A673 (cell line): Measurements from ENCODE around the gene TMEM121. TPM values are rescaled to one million over a fixed set of nuclear protein-coding genes. Genes with fewer than 3 reads are reported as not detected.
"Not testable (repeated sequence)": the region's sequence is repeated elsewhere in the genome, so short reads cannot be mapped to it uniquely, and the experiment has no call there.

Source experiments
- BruUV-seq: library from RNA; stranded (reverse); fragments of 400-500 nt; replicated peaks from 2 replicates; lab custom pipeline; 2021; lab: Mats Ljungman, UMichigan
- CTCF ChIA-PET: fragments of 300-600 bp; sonication (Branson Sonifier 250); formaldehyde crosslinking; loops from one replicate; lab custom pipeline; 2022; ENCODE audit warnings: antibody characterized with exemption; lab: Charles Lee
- POLR2A ChIA-PET: fragments of 300-600 bp; sonication (Branson Sonifier 250); formaldehyde crosslinking; loops from one replicate; lab custom pipeline; 2022; ENCODE audit warnings: antibody characterized with exemption; ENCODE audit not compliant: low non-redundant PET; lab: Charles Lee
- DNase-seq: peaks from one replicate; pipeline ENCODE4 v3.0.0-alpha.2; 2015; ENCODE audit warnings: low spot score
- H3K27ac ChIP-seq: fragments of 200-600 bp; sonication (generic); 2 replicates; pipeline ENCODE4 v1.5.1; 2016; ENCODE audit warnings: mixed run types, low read depth, mild to moderate bottlenecking, mixed read lengths, antibody characterized with exemption, low read length; ENCODE audit not compliant: poor library complexity, severe bottlenecking
- H3K27me3 ChIP-seq: fragments of 200-600 bp; sonication (generic); replicated peaks from 2 replicates; pipeline ENCODE4 v1.6.1; 2017; ENCODE audit warnings: mixed run types, low read depth, mild to moderate bottlenecking, mixed read lengths, antibody characterized with exemption, low read length; ENCODE audit not compliant: insufficient read depth, poor library complexity
- H3K36me3 ChIP-seq: fragments of 200-600 bp; sonication (generic); 2 replicates; pipeline ENCODE4 v1.6.1; 2016; ENCODE audit warnings: mixed run types, mild to moderate bottlenecking, mixed read lengths, antibody characterized with exemption, low read length; ENCODE audit not compliant: insufficient read depth, poor library complexity, severe bottlenecking
- H3K4me1 ChIP-seq: fragments of 200-600 bp; sonication (generic); 2 replicates; pipeline ENCODE4 v1.6.1; 2017; ENCODE audit warnings: mixed run types, mild to moderate bottlenecking, mixed read lengths, antibody characterized with exemption, low read length; ENCODE audit not compliant: insufficient read depth, poor library complexity, severe bottlenecking
- H3K4me3 ChIP-seq: fragments of 200-600 bp; sonication (generic); 2 replicates; pipeline ENCODE4 v1.5.1; 2016; ENCODE audit warnings: low read depth, mixed run types, mild to moderate bottlenecking, mixed read lengths, low read length; ENCODE audit not compliant: poor library complexity, severe bottlenecking
- H3K9me3 ChIP-seq: fragments of 200-600 bp; sonication (generic); 2 replicates; pipeline ENCODE4 v1.6.1; 2016; ENCODE audit warnings: mixed run types, low read depth, mild to moderate bottlenecking, mixed read lengths, antibody characterized with exemption, low read length; ENCODE audit not compliant: poor library complexity, severe bottlenecking
- CTCF ChIP-seq: fragments of 300-800, 200-600 bp; sonication (generic); conservative IDR thresholded peaks from 2 replicates; pipeline ENCODE4 v1.5.1; 2017; ENCODE audit warnings: low read depth, mild to moderate bottlenecking, antibody characterized with exemption, low read length, moderate library complexity, mixed read lengths
- EZH2 ChIP-seq: fragments of 200-600 bp; sonication (generic); IDR thresholded peaks from 2 replicates; pipeline ENCODE4 v1.6.1; 2017; ENCODE audit warnings: borderline replicate concordance, low read depth, mild to moderate bottlenecking, mixed read lengths, antibody characterized with exemption, low read length; ENCODE audit not compliant: poor library complexity, severe bottlenecking
- intact Hi-C: fragments of 100-400 bp; cut with micrococcal nuclease; formaldehyde crosslinking; loops from one replicate; pipeline ENCODE4 v1.10.0; 2022; ENCODE audit not compliant: unreplicated experiment
- total RNA-seq: library from RNA; stranded (reverse); gene quantifications from 2 replicates; pipeline ENCODE4 v1.2.3, GENCODE V29; 2021

TMEM121 gene
- total RNA-seq, 1 experiment from 2014 or later, result 3.1 TPM

GRCh38 chr14:105547072-105547471 is 20.7 kb downstream of the TMEM121 start:
- H3K27ac ChIP-seq, H3K36me3 ChIP-seq, POLR2A ChIA-PET, H3K4me3 ChIP-seq, BruUV-seq, H3K27me3 ChIP-seq, H3K9me3 ChIP-seq, DNase-seq, H3K4me1 ChIP-seq, CTCF ChIA-PET: not testable (repeated sequence)
- intact Hi-C loops, result loop anchor here (10.0 kb wide), 2 partner anchors 398 to 468 kb away; no protein-coding TSS in a partner anchor

- no peak overlapping the region for H3K4me3 ChIP-seq
- no TSS peak for BruUV-seq
- TF ChIP-seq EZH2, result no peak
- TF ChIP-seq CTCF, result no peak
- H3K27me3 ChIP-seq, result no peaks in the 10 kb centered on the region
- H3K36me3 ChIP-seq, result no peaks in the 10 kb centered on the region
- peaks cover 5% of the 10 kb centered on the region for H3K9me3 ChIP-seq
- DNase-seq, result no peak
- ChIA-PET POLR2A (no interaction called here), CTCF (no interaction called here)
- no peak overlapping the region for H3K27ac ChIP-seq
- intact Hi-C loops, result loop anchor here (10.0 kb wide), 2 partner anchors 397 to 467 kb away; no protein-coding TSS in a partner anchor
- no peaks in the 10 kb centered on the region for H3K4me1 ChIP-seq
These were observed 21.4 kb downstream of the TMEM121 start for GRCh38 chr14:105547741-105548169.

GRCh38 chr14:105549481-105549880 is 23.1 kb downstream of the TMEM121 start:
- Histone ChIP-seq H3K9me3 (no peaks in the 10 kb centered on the region), H3K36me3 (no peaks in the 10 kb centered on the region), H3K27me3 (no peaks in the 10 kb centered on the region), H3K4me1 (no peaks in the 10 kb centered on the region), H3K4me3 (no peak overlapping the region), H3K27ac (no peak overlapping the region)
- no TSS peak for BruUV-seq
- intact Hi-C loops, result loop anchor here (10.0 kb wide), 2 partner anchors 395 to 465 kb away; no protein-coding TSS in a partner anchor
- TF ChIP-seq EZH2 (no peak), CTCF (no peak)
- POLR2A ChIA-PET, result no interaction called here
- no peak for DNase-seq
- CTCF ChIA-PET, result interaction anchor here (1.2 kb wide), 1 partner anchor 13 kb away, joined by 4 read pairs; no protein-coding TSS in a partner anchor

- BruUV-seq, result no TSS peak
- no peaks in the 10 kb centered on the region for H3K4me1 ChIP-seq
- TF ChIP-seq CTCF (no peak), EZH2 (no peak)
- H3K4me3 ChIP-seq, result no peak overlapping the region
- DNase-seq, result no peak
- intact Hi-C loops, result no loop called here
- H3K27me3 ChIP-seq, result no peaks in the 10 kb centered on the region
- ChIA-PET POLR2A (no interaction called here), CTCF (interaction anchor here (0.5 kb wide), 1 partner anchor 15 kb away, joined by 3 read pairs; no protein-coding TSS in a partner anchor)
- no peaks in the 10 kb centered on the region for H3K36me3 ChIP-seq
- no peaks in the 10 kb centered on the region for H3K9me3 ChIP-seq
- no peak overlapping the region for H3K27ac ChIP-seq
These were observed 27.6 kb downstream of the TMEM121 start for GRCh38 chr14:105554022-105554421.
